Stimulated activated CD4-positive, alpha-beta T cell treated with anti-CD3 and anti-CD28 coated beads, Interleukin-4, amount 100 ng/mL, for 48 hours (primary cell): ENCODE data around the gene RAB28.

Experiments used
- DNase-seq, 2 donors: peaks; one replicate each; pipeline ENCODE4 v3.0.0-alpha.2; 2020; ENCODE audit warnings: low read depth in 2 of 2

Gene RAB28

DNA sequence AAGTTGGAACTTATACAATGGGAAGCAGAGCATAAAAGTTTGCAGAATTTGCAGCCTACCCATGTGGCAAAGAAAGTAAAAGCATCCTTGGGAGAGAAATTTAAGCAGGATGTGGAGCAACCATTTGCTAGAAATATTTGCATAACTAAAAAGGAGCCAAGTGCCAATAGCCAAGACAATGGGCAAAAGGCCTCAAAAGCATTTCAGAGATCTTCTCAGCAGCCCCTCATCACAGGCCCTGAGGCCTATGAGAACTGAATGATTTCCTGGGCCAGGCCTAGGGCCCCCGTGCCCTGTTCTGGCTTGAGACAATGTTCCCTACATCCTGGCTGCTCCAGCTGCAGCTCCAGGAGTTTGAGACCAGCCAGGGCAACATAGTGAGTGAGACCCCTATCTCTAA, 25.3 kb upstream of the RAB28 start:
- DNase-seq: no peak

DNA sequence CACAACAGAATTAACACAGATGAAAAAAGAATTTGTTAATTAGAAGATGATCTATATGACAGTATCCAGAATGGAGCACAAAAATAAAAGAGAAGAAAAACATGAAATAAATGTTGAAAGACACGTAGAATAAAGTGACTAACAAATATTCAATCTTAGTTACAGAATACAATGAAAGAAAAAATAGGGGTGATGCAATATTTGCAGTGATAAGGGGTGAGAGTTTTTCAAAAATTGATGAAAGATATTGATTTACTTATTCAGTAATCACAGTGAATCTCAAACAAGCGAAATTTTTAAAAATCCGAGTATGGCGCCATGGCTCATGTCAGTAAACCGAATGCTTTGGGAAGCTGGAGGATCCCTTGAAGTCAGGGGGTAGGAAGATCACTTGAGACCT, 20.2 kb upstream of the RAB28 start:
- no peak for DNase-seq

DNA sequence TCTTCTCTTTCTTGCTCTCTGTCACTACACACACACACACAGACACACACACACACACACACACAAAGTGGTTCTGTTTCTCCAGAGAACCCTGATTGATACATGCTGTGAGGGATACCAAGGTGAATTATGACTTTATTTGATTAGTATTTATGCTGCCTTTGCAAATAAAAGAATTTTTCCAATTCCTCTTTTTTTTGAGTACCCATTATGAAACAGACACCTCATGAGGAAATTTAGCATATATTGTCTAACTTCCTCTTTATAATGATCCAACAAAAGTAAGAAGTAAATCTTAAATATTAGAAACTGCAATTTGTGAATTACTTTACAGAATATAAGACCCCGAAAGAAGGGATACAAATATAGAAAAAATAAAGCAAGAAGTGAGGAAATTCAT, 14.3 kb upstream of the RAB28 start:
- no peak for DNase-seq

DNA sequence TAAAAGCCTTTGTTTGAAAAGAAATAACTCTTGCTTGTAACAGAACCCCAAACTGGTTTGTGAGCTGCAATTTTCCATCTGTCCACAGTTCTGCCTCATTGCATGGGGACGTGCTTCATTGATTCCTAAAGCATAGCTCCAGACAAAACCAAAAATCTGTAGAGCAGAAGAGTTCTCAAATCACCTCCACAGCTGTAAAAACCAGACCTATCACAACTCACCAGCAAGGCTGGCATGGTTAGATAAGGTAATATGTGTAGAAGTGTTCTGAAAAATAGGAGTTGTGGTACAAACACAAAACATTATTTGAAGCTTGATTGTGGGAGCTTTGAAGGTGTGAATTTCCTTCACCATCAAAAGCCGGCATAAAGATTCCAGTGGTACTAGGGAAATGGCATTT, 12.5 kb upstream of the RAB28 start:
- DNase-seq: no peak

DNA sequence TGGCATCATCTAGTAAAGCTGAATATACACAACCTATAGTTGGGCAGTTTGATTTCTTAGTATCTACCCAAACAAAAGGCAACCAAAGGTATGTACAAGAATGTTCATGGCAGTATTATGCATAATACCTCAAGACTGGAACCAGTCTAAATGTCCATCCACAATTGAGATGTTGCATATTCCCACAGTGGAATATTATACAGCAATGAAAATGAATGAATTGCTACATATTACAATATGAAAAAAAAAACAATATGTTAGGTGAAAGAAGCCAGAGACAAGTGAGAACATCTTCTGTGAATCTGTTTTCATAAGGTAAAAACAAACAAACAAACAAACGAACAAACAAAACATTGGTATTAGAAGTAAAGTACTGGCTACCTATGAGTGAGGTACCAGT, 11.6 kb upstream of the RAB28 start:
- no peak for DNase-seq

DNA sequence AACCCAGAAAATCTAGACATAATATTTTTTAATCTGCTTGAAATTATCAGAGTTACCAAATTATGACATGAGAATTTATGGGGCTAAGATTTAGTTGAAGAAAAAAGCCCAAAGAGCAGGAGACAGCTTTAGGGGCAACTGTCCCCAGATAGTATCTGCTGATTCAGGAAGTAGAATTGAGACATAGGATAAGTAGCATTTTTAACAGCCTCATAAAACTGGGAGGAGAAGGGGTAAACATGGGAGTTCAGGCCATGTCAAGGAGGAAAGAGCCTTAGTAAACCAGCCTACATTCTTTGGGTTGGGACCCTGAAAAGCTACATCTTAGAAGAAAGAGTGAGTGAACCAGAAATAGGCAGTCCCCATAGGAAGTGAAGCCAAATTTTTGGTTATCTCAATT, 9.7 kb upstream of the RAB28 start:
- no peak for DNase-seq

DNA sequence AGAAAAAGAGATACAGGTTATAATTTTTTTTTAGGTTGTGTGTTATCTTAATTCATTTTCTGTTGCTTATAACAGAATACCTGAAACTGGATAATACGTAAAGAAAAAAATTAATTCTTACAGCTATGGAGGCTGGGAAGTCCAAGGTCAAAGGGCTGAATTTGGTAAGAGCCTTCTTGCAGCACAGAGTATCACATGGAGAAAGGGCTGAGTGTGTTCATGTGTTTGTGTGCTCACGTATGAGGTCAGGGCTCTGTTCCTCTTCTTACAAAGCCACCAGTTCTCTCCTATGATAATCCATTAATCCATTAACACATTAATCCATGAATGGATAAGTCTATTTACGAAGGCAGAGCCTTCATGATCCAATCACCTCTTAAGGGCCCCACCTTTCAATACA, 8.6 kb upstream of the RAB28 start:
- no peak for DNase-seq

DNA sequence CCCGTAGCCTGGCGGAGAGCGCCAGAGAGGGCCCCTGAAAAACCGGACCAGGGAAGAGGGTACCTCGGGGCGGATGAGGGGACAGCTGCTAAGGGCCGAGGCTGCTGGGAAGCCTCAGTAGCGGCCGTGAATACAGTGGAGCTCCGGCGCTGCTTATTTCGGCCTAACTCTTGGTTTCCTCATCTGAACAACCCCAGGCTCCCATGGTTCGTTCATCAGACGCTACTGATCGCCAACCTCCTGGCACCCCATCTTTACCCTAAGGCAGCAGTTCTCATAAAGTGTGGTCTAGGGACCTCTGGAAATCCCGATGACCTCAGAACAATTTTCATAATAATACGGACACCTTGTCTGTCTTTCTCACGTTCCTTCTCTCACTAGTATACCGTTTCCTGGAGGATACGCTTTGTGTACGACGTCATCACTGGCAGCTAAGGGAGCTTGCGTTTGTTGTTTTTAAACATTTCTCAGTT, 645 bp upstream of the RAB28 start:
- DNase-seq: peak in 1 of 2 donors; percentile 7

DNA sequence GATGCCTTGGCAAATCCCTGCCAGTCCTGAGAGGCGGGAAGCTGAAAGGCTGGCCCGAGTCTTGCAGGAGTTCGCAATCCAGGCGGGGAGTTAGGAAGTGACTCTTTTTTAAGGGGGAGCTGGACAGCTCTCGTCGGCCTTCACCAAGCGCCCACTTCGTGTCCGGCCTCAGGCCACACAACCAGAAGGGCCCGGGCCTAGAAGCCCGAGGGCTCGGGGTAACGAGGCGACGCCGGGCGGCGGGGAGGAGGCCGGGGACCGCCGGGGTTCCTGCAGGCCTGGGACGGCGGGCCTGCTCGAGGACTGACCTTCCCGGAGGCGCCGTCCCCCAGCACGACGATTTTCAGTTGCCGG, 395 bp downstream of the RAB28 start:
- peak in 1 of 2 donors; percentile 7 for DNase-seq

DNA sequence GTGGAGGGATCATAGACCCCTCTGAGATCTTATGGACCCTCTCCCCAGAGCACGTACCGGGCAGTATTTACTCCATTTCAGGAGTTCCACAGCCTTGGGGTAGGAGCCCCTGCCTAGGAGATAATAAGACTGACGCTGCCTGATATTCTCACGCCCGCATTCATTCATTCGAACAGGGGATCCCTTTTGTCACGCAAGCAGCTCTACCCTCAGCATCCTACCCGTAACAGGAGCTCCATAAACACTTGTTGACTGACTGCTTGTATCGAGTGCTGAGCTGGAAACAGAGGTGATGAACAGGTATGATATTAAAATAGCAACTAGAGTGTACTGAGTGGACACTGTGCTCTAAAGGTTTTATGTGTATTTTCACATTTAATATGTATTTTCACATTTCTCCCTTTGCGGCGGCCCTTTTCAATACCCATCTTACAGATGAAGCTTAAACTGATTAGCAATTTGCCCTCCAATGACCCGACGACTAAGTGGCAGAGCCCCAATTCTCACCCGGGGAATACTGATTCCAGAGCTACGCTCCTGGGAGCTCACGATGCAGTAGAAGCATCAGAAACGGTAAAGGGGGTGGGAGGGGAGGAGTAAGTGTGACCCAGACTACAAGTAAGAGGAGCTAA, 888 bp downstream of the RAB28 start:
- DNase-seq: no peak

DNA sequence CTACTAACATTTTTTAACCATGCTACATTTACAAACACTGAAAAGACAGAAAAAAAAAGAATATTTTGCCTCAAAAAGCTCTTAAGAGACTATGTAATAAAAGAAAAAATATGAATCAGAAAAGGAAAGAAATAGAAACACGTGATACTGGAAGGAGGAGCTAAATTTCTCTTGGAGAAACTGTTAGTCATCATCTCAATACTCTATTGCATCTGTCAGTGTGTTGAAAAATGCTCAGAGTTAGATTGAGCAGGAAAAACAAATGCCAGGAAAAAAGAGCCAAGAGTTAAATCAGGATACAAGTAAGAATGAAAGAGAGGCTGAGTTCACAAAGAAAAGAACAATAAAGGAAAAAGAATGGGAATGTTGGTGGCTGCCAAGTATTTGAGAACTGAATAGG, 2.6 kb downstream of the RAB28 start:
- no peak for DNase-seq

DNA sequence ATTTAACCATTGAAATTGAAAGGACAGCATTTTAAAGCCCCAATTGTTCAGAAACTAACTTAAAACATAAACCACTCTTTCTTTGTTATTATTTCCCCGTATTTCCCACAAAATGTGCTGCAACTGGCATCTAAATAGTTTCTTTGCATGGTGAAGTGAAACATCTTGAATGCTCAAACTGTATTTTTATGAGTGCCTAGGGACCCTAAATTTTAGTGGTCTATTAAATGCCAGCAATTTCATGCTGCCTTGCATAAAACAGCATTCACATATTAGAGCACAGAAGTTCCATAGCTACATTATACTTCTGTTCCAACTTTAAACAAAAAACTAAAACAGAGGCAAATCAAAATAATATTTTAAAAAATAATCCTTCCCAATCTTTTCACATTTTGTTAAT, 5.4 kb downstream of the RAB28 start:
- DNase-seq: no peak

DNA sequence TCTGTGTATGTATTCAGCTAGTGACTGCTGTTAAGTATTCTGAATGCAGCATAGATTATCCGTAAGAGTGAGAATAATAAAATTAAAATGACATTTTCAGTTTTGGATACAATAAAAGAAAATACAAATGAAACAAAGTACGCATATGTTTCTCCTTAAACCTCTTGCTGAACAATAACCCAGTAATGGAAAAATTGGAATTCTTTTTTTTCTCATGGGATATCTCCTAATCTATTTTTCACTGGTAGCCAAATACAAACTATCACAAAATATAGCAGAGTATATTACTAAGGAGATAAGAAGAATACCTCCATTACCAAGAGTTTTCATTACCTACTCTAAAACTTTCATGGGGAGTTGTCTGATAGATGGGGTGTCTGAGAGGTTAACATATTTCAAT, 6.0 kb downstream of the RAB28 start:
- DNase-seq: no peak

DNA sequence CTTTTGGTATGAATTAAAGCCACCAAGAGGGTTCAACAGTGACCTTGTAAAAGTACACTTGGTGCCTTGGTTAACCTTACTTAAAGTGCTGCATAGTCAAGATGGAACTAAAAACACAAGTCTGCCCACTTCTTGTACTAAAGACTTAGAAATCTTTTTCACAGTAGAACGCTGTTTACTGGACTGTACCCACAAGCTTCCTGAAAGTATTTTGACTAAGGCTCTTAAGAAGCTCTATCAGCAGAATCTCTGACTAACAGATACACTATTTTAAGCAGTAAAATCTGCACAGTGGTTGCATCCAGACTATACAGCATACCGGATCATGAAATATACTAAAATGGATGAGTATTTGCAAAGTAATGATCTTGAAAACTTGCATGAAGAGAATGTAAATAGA, 7.2 kb downstream of the RAB28 start:
- no peak for DNase-seq

DNA sequence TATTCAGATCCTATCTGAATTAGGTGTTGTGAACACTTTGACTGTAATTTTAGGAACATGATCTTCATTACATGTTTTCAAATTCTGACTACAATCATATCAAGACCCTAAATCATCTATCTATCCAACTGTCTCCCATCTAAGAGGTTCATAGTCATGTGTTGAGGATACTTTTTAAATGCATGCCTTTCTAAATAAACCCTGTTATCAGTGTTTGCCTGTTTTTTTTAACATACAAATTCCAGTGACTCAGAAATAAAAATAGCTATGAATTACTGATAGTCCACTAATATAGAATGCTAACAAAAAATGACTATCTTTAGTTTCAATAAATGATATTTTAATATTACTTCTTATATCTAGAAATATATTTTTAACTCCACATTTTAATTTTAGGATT, 8.0 kb downstream of the RAB28 start:
- no peak for DNase-seq

DNA sequence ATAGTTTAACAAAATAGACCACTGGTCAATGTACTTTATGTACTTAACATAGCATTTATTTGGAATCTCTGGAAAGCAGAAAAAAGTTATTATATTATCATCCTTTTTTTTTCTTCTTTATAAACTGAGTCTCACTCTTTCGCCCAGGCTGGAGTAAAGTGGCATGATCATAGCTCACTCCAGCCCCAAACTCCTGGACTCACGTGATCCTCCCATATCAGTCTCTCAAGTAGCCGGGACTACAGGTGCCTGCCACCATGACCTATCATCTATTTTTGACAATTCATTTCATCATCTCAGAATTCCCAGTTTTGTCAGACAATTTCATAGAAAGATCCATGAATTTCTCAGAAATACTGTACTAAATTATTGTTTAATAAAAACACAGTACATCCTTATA, 12.7 kb downstream of the RAB28 start:
- DNase-seq: no peak

DNA sequence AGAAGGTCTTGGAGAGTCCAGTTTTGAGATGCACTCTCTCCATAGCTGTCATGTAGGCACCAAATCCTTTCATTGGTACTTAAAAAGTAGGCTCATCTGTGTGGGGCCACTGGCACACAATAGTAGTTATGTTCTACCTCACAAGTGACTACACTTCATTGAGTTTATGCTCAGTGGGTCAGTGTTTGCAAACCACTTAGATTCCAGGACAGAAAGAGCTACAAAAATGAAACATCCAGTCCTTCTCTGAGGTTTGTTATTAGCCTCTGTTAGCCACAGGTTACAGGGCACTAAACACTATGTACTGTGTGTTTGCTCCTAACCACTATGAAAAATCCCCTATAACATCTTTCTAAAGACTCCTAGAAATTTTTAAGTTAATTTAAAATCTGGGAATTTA, 13.8 kb downstream of the RAB28 start:
- DNase-seq: no peak

DNA sequence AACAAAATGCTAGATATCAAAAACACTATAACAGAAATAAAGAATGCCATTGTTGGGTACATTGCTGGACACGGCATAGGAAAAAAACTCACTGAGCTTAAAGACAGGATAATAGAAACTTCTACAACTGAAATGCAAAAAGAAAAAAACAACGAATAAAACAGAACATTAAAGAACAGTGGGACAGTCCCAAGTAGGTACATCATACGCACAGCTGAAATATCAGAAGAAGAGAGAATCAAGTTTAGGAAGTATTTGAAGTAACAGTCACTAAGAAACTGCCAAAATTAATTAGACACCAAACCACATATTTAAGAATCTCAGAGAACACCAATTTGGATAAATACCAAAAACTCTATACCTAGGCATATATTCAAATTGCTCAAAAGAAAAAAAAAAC, 19.2 kb downstream of the RAB28 start:
- no peak for DNase-seq

DNA sequence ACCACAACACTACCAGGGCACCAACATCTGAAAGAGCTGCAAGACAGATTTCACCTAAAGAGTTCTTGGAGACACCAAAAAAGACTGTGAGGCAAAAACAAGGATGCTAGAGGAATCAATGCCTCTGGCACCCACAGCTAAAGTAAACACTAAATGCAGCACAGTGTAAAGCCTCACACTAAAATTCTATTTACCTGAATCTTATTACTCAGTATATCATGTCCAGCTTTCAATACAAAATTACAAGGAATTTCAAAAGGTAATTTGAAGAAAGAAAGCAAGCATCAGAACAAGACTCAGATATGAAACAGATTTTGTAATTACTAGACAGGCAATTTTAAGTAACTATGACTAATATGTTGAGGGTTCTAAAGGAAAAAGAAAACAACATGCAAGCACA, 19.6 kb downstream of the RAB28 start:
- DNase-seq: no peak

DNA sequence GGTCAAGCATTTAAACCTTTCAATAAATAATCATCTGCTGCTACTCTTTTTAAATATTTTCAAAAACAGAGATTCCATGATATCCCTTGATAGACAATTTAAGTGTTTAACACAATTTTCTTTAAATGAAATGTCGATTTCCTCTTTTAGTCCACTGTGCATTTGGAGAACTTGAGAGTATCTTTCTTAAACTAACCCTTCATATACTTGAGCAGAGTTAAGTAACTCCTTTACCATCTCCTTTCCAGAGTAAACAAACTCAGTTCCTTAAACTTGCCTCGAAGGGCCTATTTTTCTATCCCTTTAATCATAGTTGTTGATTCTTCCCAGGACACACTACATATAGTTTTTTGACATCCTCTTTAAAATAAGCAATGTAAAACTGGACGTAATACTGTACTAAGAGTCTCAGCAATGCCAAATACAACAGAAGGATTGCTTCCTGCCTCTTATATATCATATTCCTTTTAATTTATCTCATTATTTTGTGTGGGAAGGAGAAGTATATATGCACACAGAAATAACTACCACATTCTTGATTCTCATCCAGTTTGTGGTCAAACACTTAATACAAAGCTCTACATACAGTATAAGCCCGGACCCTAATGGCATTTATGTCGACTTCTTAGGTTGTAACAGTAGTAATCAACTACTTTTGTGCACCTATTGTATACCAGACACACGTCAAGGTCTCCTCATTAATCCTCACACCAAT, 22.8 kb downstream of the RAB28 start:
- no peak for DNase-seq

DNA sequence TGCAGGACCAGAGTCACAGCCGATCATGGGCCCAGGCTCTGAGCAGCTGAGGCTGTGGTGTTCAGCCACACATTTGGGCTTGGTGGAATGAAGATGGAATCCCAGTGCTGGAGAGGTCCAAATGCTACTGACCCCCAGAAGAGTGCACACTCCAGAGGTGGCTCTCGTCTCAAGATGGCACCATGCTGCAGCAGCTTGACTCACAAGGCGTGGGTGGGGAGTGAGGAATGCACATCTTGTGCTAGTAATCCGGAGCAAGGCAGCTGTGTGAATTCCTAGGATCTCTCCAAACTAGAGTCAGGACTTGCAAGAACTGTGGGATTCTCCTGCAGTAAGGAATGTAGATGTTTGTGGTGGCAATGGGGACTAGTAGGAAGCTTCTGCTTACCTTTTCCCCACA, 28.7 kb downstream of the RAB28 start:
- no peak for DNase-seq

DNA sequence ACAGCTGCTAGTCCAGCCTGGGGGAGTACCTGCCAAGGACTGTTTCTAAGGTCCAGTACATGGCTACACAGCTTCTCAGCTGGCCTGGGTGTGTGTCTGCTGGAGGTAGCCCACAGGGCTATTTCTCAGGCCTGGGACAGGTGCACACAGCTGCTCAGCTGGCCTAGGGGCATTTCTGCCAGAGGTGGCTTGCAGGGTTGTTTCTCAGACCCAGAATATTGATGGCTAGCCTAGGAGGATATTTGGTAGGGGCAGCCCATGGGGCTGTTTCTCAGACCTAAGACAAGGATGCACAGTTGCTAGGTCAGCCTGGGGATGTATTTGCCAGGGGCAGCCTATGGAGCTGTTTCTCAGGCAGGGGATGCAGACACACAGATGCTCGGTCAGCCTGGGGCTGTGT, 29.4 kb downstream of the RAB28 start:
- DNase-seq: no peak

DNA sequence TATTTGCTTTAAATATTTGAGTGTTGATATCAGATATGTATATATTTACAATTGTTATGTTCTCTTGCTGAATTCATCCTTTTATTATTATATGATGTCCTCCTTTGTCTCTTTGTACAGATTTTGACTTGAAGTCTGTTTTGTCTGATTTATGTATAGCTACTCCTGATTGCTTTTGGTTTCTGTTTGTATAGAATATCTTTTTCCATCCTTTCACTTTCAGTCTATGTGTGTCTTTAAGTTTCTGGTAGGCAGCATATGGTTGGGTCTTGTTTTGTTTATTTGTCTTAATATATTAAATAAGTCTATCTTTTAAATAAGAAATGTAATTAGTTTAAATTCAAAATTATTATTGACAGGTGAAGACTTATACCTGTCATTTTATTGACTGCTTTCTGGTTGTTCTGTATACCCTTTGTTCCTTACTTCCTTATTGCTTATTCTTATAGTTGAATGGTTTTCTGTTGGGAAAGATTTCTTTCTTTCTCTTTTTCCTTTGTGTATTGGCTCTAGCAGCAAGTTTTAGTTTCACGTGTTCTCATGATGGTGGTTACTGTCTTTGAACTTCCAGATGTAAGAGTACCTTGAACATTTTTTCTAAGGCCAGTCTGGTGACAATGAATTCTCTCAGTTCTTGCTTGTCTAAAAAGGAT, 31.1 kb downstream of the RAB28 start:
- no peak for DNase-seq
